Progenitor cell of endocrine pancreas (in vitro differentiated cells): Measurements from ENCODE around the gene ZBTB42. TPM values are rescaled to one million over a fixed set of nuclear protein-coding genes. Genes with fewer than 3 reads are reported as not detected.

ENCODE experiments used
- DNase-seq: peaks from one replicate; pipeline ENCODE4 v3.0.0; 2021; ENCODE audit warnings: low spot score; ENCODE audit not compliant: unreplicated experiment
- H3K27ac Mint-ChIP-seq: 2 replicates; pipeline ENCODE4 v1.8.0; 2021; ENCODE audit warnings: mild to moderate bottlenecking, moderate library complexity, mixed read lengths
- H3K27me3 Mint-ChIP-seq: 2 replicates; pipeline ENCODE4 v1.8.0; 2021; ENCODE audit warnings: mixed read lengths
- H3K36me3 Mint-ChIP-seq: 2 replicates; pipeline ENCODE4 v1.8.0; 2022; ENCODE audit warnings: mixed read lengths; ENCODE audit not compliant: insufficient read depth
- H3K4me1 Mint-ChIP-seq: 2 replicates; pipeline ENCODE4 v1.8.0; 2021; ENCODE audit warnings: low read depth, mixed read lengths
- H3K4me3 Mint-ChIP-seq: 2 replicates; pipeline ENCODE4 v1.8.0; 2021; ENCODE audit warnings: low read depth, mild to moderate bottlenecking, moderate library complexity, mixed read lengths
- H3K9me3 Mint-ChIP-seq: 2 replicates; pipeline ENCODE4 v1.8.0; 2021; ENCODE audit warnings: low read depth, mixed read lengths
- total RNA-seq: library from RNA; stranded (reverse); gene quantifications from 2 replicates; pipeline ENCODE4 v1.2.1, GENCODE V29; 2021
- TF ChIP-seq, protein P1 (sequence below): fragments of 200-600 bp; sonication (generic); IDR thresholded peaks from one replicate; pipeline ENCODE4 v1.5.0; 2021; ENCODE audit warnings: antibody characterized with exemption, mild to moderate bottlenecking; ENCODE audit not compliant: unreplicated experiment

Gene ZBTB42
- total RNA-seq, 1 donor from 2014 or later: 12.3 TPM

DNA sequence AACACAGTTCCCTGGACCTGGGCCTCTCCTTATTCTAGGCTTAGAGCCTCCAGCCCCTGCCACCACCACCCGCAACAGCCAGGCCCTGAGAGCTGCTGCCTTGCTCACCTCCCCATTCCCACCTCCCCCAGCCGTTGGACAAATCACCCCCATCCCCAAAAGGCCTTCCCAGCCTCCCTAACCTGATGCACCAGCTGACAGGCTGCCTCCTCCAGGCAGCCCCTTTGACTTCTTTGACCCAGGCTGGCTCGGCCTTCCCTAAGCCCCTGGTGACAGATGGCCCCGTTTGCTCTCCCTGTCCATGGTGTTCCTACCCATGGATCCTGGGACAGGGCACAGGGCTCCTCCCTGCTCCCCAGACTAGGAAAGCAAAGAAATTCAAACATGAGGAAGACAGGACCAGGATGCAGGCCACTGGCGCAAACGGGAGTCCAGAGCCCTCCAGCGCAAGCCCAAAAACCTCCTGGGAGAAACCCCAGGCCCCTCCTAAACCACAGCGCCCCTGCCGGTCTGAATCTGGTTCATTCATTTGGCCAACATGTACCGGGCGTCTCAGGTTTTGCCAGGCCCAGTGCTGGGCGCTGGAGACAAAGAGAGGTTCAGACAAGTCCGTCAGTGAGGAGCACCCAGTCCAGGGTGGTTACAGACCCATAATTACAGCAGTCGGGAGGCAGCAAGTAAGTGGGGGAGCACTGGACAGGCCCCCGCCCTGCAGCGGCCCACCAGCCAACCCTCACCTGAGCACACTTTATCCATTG is 7.8 kb upstream of the ZBTB42 start:
- Mint-ChIP-seq H3K36me3 (no peaks in the 10 kb centered on the region), H3K9me3 (no peaks in the 10 kb centered on the region), H3K4me3 (peak overlapping the region; percentile 82), H3K27ac (peak overlapping the region; percentile 56), H3K4me1 (peaks cover 25% of the 10 kb centered on the region), H3K27me3 (no peaks in the 10 kb centered on the region)
- TF ChIP-seq, protein P1, sequence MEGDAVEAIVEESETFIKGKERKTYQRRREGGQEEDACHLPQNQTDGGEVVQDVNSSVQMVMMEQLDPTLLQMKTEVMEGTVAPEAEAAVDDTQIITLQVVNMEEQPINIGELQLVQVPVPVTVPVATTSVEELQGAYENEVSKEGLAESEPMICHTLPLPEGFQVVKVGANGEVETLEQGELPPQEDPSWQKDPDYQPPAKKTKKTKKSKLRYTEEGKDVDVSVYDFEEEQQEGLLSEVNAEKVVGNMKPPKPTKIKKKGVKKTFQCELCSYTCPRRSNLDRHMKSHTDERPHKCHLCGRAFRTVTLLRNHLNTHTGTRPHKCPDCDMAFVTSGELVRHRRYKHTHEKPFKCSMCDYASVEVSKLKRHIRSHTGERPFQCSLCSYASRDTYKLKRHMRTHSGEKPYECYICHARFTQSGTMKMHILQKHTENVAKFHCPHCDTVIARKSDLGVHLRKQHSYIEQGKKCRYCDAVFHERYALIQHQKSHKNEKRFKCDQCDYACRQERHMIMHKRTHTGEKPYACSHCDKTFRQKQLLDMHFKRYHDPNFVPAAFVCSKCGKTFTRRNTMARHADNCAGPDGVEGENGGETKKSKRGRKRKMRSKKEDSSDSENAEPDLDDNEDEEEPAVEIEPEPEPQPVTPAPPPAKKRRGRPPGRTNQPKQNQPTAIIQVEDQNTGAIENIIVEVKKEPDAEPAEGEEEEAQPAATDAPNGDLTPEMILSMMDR: peak; percentile 31
- no peak for DNase-seq

DNA sequence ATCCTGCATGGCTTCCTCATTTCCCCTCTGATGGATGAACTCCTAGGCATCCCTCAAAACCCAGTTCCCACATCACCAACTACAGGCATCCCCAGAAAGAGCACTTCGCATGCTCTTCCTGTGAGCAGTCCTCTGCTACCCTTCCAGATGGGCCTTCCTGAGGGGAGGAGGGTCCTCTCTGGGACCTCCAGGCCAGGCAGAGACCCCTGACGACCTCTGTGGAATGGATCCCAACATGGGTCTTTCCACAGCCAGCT is 7.3 kb upstream of the ZBTB42 start:
- H3K27me3 Mint-ChIP-seq: peaks cover 3% of the 10 kb centered on the region
- H3K4me3 Mint-ChIP-seq: peak overlapping the region; percentile 82
- H3K36me3 Mint-ChIP-seq: no peaks in the 10 kb centered on the region
- DNase-seq: no peak
- H3K27ac Mint-ChIP-seq: peak overlapping the region; percentile 56
- H3K9me3 Mint-ChIP-seq: no peaks in the 10 kb centered on the region
- H3K4me1 Mint-ChIP-seq: peaks cover 25% of the 10 kb centered on the region
- TF ChIP-seq, protein P1: no peak

DNA sequence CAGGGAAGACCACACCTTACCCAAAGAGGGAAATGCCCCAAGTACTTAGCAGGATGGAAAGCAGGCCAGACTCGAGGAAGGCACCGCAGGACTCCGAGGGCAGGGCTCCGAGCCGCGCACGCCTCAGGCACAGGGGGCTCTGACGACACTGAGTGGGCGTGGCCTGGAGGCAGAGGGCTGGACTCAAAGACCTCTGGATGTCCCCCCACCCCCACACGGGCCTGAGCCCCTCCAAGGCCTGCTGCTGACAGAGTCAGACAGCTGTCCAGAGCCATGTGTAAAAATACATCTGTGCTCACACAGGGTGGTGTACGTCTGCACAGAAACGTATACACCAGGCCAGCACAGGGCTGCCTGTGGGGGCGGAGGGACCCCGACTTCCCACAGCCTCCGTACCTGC is 6.8 kb upstream of the ZBTB42 start:
- Mint-ChIP-seq H3K4me3 (peak overlapping the region; percentile 82), H3K27me3 (peaks cover 8% of the 10 kb centered on the region), H3K36me3 (no peaks in the 10 kb centered on the region), H3K4me1 (peaks cover 28% of the 10 kb centered on the region), H3K9me3 (no peaks in the 10 kb centered on the region), H3K27ac (peak overlapping the region; percentile 92)
- peak; percentile 34 for DNase-seq
- TF ChIP-seq, protein P1: no peak

DNA sequence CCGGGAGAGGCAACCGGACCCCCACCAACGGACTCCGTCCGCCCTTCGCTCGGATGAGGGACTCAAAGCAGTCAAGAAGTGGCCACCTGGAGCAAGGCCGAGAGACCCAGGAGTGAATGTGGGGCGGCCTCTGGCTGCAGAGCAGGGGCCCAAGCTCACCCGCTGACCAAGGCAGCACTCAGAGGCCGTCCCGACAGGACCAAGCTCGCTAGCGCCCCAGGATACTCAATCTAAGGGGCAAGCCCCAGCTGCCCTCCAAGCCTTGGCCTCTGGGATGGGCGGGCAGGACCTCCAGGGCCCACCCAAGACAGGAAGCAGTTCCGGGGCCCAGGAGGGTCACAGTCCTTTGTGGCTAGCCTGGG is 6.3 kb upstream of the ZBTB42 start:
- peaks cover 12% of the 10 kb centered on the region for H3K27me3 Mint-ChIP-seq
- peak overlapping the region; percentile 92 for H3K27ac Mint-ChIP-seq
- H3K9me3 Mint-ChIP-seq: no peaks in the 10 kb centered on the region
- H3K4me3 Mint-ChIP-seq: peak overlapping the region; percentile 82
- H3K36me3 Mint-ChIP-seq: no peaks in the 10 kb centered on the region
- DNase-seq: no peak
- TF ChIP-seq, protein P1: no peak
- peaks cover 33% of the 10 kb centered on the region for H3K4me1 Mint-ChIP-seq

DNA sequence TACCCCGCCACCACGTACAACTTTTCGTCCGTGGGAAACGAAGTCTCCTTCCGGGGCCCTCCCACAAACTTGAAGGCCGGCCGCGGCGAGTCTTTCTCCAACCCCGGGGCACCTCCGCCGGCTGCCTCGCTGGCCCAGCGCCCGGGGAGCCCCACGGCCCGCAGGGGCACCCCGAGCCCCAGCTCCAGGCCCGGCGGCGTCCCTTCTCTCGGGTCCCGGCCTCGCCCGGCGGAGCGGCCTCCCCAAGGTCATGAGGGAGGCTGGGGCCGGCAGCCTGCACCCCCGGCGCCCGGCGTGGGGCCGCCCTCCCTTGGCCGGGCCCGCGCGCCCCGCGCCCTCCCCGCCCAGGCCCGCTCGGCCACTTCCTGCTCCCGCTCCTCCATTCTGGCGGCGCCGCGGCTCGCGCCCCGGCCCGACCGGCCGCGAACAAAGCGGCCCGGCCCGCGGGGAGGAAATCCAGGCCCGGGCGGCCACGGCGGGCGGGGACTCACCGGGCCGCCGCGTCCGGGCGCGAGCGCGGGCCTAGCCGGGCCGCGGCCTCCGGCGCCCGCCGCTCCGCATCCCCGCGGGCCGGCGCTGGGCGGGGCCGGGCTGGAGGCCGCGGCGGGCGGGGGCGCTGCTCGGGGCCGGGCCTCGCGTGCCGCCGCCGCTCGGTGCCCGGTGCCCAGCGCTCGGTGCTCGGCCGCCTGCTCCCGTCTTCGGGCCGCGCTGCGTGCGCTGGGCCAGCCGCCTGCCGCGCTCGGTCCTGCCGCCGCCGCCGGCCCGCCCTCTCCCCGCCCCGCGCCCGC is 5.7 kb upstream of the ZBTB42 start, which contains the start of gene AKT1:
TSS of gene AKT1 (minus strand) at position 756 of the 788 bp plus-strand sequence. CDS start 3,105 bp downstream, outside the sequence.
- no peaks in the 10 kb centered on the region for H3K36me3 Mint-ChIP-seq
- H3K4me3 Mint-ChIP-seq: peak within 1 kb of the TSS; percentile 82
- peaks cover 12% of the 10 kb centered on the region for H3K27me3 Mint-ChIP-seq
- no peak for DNase-seq
- H3K4me1 Mint-ChIP-seq: peaks cover 36% of the 10 kb centered on the region
- H3K27ac Mint-ChIP-seq: peak within 1 kb of the TSS; percentile 94
- TF ChIP-seq, protein P1: no peak
- H3K9me3 Mint-ChIP-seq: no peaks in the 10 kb centered on the region
